Progenitor cell of endocrine pancreas (in vitro differentiated cells): ENCODE measurements around the gene CPT1C. TPM values are rescaled to one million over a fixed set of nuclear protein-coding genes. Genes with fewer than 3 reads are reported as not detected.

Experiments
- DNase-seq: peaks from one replicate; pipeline ENCODE4 v3.0.0; 2021; ENCODE audit warnings: low spot score; ENCODE audit not compliant: unreplicated experiment
- H3K27ac Mint-ChIP-seq: 2 replicates; pipeline ENCODE4 v1.8.0; 2021; ENCODE audit warnings: mild to moderate bottlenecking, moderate library complexity, mixed read lengths
- H3K27me3 Mint-ChIP-seq: 2 replicates; pipeline ENCODE4 v1.8.0; 2021; ENCODE audit warnings: mixed read lengths
- H3K36me3 Mint-ChIP-seq: 2 replicates; pipeline ENCODE4 v1.8.0; 2022; ENCODE audit warnings: mixed read lengths; ENCODE audit not compliant: insufficient read depth
- H3K4me1 Mint-ChIP-seq: 2 replicates; pipeline ENCODE4 v1.8.0; 2021; ENCODE audit warnings: low read depth, mixed read lengths
- H3K4me3 Mint-ChIP-seq: 2 replicates; pipeline ENCODE4 v1.8.0; 2021; ENCODE audit warnings: low read depth, mild to moderate bottlenecking, moderate library complexity, mixed read lengths
- H3K9me3 Mint-ChIP-seq: 2 replicates; pipeline ENCODE4 v1.8.0; 2021; ENCODE audit warnings: low read depth, mixed read lengths
- CTCF ChIP-seq: fragments of 200-600 bp; sonication (generic); IDR thresholded peaks from one replicate; pipeline ENCODE4 v1.5.0; 2021; ENCODE audit warnings: antibody characterized with exemption, mild to moderate bottlenecking; ENCODE audit not compliant: unreplicated experiment
- total RNA-seq: library from RNA; stranded (reverse); gene quantifications from 2 replicates; pipeline ENCODE4 v1.2.1, GENCODE V29; 2021

CPT1C gene
- total RNA-seq, 1 donor from 2014 or later = 49.9 TPM

- no peak for TF ChIP-seq CTCF
- no peaks in the 10 kb centered on the region for H3K9me3 Mint-ChIP-seq
- H3K4me1 Mint-ChIP-seq = peaks cover 1% of the 10 kb centered on the region
- no peak overlapping the region for H3K27ac Mint-ChIP-seq
- H3K36me3 Mint-ChIP-seq = peaks cover 8% of the 10 kb centered on the region
- H3K27me3 Mint-ChIP-seq = no peaks in the 10 kb centered on the region
- no peak overlapping the region for H3K4me3 Mint-ChIP-seq
- DNase-seq = no peak
Measured at GRCh38 chr19:49696865-49697264, 5.9 kb downstream of the CPT1C start.

GRCh38 chr19:49699364-49699763, 8.4 kb downstream of the CPT1C start:
- Mint-ChIP-seq H3K36me3 (peaks cover 6% of the 10 kb centered on the region), H3K4me1 (no peaks in the 10 kb centered on the region), H3K9me3 (no peaks in the 10 kb centered on the region), H3K27ac (no peak overlapping the region), H3K4me3 (no peak overlapping the region), H3K27me3 (no peaks in the 10 kb centered on the region)
- TF ChIP-seq CTCF = no peak
- no peak for DNase-seq

- no peak overlapping the region for H3K27ac Mint-ChIP-seq
- H3K27me3 Mint-ChIP-seq = no peaks in the 10 kb centered on the region
- no peak for TF ChIP-seq CTCF
- no peak for DNase-seq
- peaks cover 6% of the 10 kb centered on the region for H3K36me3 Mint-ChIP-seq
- no peak overlapping the region for H3K4me3 Mint-ChIP-seq
- no peaks in the 10 kb centered on the region for H3K4me1 Mint-ChIP-seq
- H3K9me3 Mint-ChIP-seq = no peaks in the 10 kb centered on the region
Measured at GRCh38 chr19:49700563-49700962, 9.6 kb downstream of the CPT1C start.

GRCh38 chr19:49701271-49701786, 10.4 kb downstream of the CPT1C start:
- Mint-ChIP-seq H3K4me3 (no peak overlapping the region), H3K27me3 (no peaks in the 10 kb centered on the region), H3K27ac (no peak overlapping the region), H3K36me3 (peaks cover 6% of the 10 kb centered on the region), H3K9me3 (no peaks in the 10 kb centered on the region), H3K4me1 (no peaks in the 10 kb centered on the region)
- no peak for DNase-seq
- no peak for TF ChIP-seq CTCF

GRCh38 chr19:49704888-49705642, 14.1 kb downstream of the CPT1C start:
- no peak for TF ChIP-seq CTCF
- DNase-seq = no peak
- no peak overlapping the region for H3K4me3 Mint-ChIP-seq
- no peaks in the 10 kb centered on the region for H3K4me1 Mint-ChIP-seq
- H3K27ac Mint-ChIP-seq = no peak overlapping the region
- no peaks in the 10 kb centered on the region for H3K9me3 Mint-ChIP-seq
- H3K36me3 Mint-ChIP-seq = peaks cover 7% of the 10 kb centered on the region
- no peaks in the 10 kb centered on the region for H3K27me3 Mint-ChIP-seq
